ENCODE data around the gene CCL8.

- no peak for TF ChIP-seq CTCF (IDR thresholded peaks at IDR 0.05)
- TF ChIP-seq POLR2A (IDR thresholded peaks at IDR 0.05), result no peak
- TF ChIP-seq EP300 (IDR thresholded peaks at IDR 0.05), result no peak
Measured at GRCh38 chr17:34347063-34347462, 27.8 kb downstream of the CCL8 start.

Data from sigmoid colon (tissue), 4 donors.